K562 (cell line): ENCODE measurements around the gene ZNF587. TPM values are rescaled to one million over a fixed set of nuclear protein-coding genes. Genes with fewer than 3 reads are reported as not detected.

Source experiments
- BCL6 ChIP-seq: fragments of 250-450 bp; sonication (Bioruptor Pico); IDR thresholded peaks from 2 replicates; pipeline ENCODE4 v1.4.0; 2020
- BHLHE40 ChIP-seq: IDR thresholded peaks from 2 replicates; pipeline ENCODE4 v1.6.1; 2011; ENCODE audit warnings: low read length, improper control_type of control experiment
- CTCF ChIP-seq, 3 experiments: IDR thresholded peaks in 2 of 3; conservative IDR thresholded peaks in 1 of 3; 2 replicates each; pipeline ENCODE4 v1.5.1; 2011 to 2012; ENCODE audit warnings: low read length in 3 of 3, mild to moderate bottlenecking in 3 of 3, control low read depth in 2 of 3, improper control_type of control experiment in 1 of 3, inconsistent platforms in 1 of 3, low read depth in 1 of 3, mixed read lengths in 1 of 3, moderate library complexity in 1 of 3; ENCODE audit not compliant: insufficient read depth in 2 of 3
- CXXC5 ChIP-seq: fragments of 250-450 bp; sonication (Bioruptor Pico); IDR thresholded peaks from 2 replicates; pipeline ENCODE4 v1.8.0; 2022; ENCODE audit warnings: inconsistent platforms, mild to moderate bottlenecking, moderate library complexity
- DLX4 ChIP-seq: fragments of 250-450 bp; sonication (Bioruptor Pico); IDR thresholded peaks from 2 replicates; pipeline ENCODE4 v1.6.1; 2021; ENCODE audit warnings: mild to moderate bottlenecking
- ESRRA ChIP-seq: fragments of 450-650 bp; IDR thresholded peaks from 2 replicates; pipeline ENCODE4 v1.6.1; 2014; ENCODE audit warnings: low read depth, mild to moderate bottlenecking, moderate library complexity, borderline replicate concordance
- HINFP ChIP-seq: fragments of 450-650 bp; conservative IDR thresholded peaks from 2 replicates; pipeline ENCODE4 v1.6.1; 2016; ENCODE audit warnings: missing genetic modification characterization, low read depth, mild to moderate bottlenecking, control low read depth, missing compliant biosample characterization
- HSF4 ChIP-seq: fragments of 250-450 bp; sonication (Bioruptor Pico); IDR thresholded peaks from 2 replicates; pipeline ENCODE4 v2.1.2; 2022; ENCODE audit warnings: mild to moderate bottlenecking, moderate library complexity, borderline replicate concordance
- MEIS2 ChIP-seq: fragments of 450-650 bp; IDR thresholded peaks from 2 replicates; pipeline ENCODE4 v1.6.1; 2014; ENCODE audit warnings: mild to moderate bottlenecking; ENCODE audit not compliant: partially characterized antibody
- MYC ChIP-seq, 2 experiments: fragments of 250-450 bp in 1 of 2; sonication (Bioruptor Pico) in 1 of 2; IDR thresholded peaks; 2 replicates each; pipeline versions ENCODE4 v1.5.1 to v1.6.1; 2012 to 2021; ENCODE audit warnings: low read depth in 2 of 2, borderline replicate concordance in 1 of 2, improper control_type of control experiment in 1 of 2, low read length in 1 of 2, mild to moderate bottlenecking in 1 of 2, moderate library complexity in 1 of 2
- POLR2A ChIP-seq: fragments of 450-650 bp; conservative IDR thresholded peaks from 2 replicates; pipeline ENCODE4 v1.6.1; 2016
- POLR2AphosphoS5 ChIP-seq: IDR thresholded peaks from 2 replicates; pipeline ENCODE4 v1.6.1; 2011; ENCODE audit warnings: mild to moderate bottlenecking, low read depth, low read length, moderate library complexity; ENCODE audit not compliant: control insufficient read depth, insufficient read depth
- POLR2H ChIP-seq: IDR thresholded peaks from 2 replicates; pipeline ENCODE4 v1.6.1; 2016; ENCODE audit warnings: missing genetic modification characterization, low read depth, mild to moderate bottlenecking, control low read depth, missing compliant biosample characterization, moderate library complexity
- RCOR1 ChIP-seq, 2 experiments: IDR thresholded peaks; 2 replicates each; pipeline ENCODE4 v1.6.1; 2012; ENCODE audit warnings: low read depth in 2 of 2, low read length in 2 of 2, borderline replicate concordance in 1 of 2, improper control_type of control experiment in 1 of 2
- TFAP4 ChIP-seq: sonication (generic); formaldehyde crosslinking; IDR thresholded peaks from 2 replicates; pipeline ENCODE4 v1.8.0; 2022; ENCODE audit warnings: missing genetic modification reagents, mild to moderate bottlenecking, moderate library complexity, borderline replicate concordance
- ZBTB11 ChIP-seq, 3 experiments: fragments of 200-800 bp in 1 of 3; fragments of 250-450 bp in 1 of 3; fragments of 450-650 bp in 1 of 3; sonication (Bioruptor Pico) in 1 of 3; sonication (Bioruptor generic) in 1 of 3; formaldehyde crosslinking in 1 of 3; IDR thresholded peaks; 2 replicates each; pipeline versions ENCODE4 v1.6.1 to v1.8.0; 2016 to 2022; ENCODE audit warnings: mild to moderate bottlenecking in 2 of 3, missing genetic modification characterization in 2 of 3, missing compliant biosample characterization in 1 of 3, moderate library complexity in 1 of 3
- polyA plus RNA-seq, 8 experiments: library from polyadenylated mRNA; depleted of rRNA in 4 of 8; stranded (reverse) in 5 of 8; unstranded in 3 of 8; fragments of >200 nt; fragmentation: Nextera tagmentation in 2 of 8; fragmentation: Illumina TruSeq in 1 of 8; extraction: Ambion mirVana in 2 of 8; extraction: Trizol in 1 of 8; gene quantifications; 2 replicates each; pipeline versions ENCODE4 v1.2.1 to v1.2.3, GENCODE V29; 2011 to 2014; ENCODE audit warnings: inconsistent platforms in 1 of 8, missing spikeins in 1 of 8
- total RNA-seq, 7 experiments: library from RNA; depleted of rRNA in 6 of 7; stranded (reverse); fragments of >200 nt in 6 of 7; fragmentation: Illumina TruSeq in 2 of 7; extraction: Trizol in 2 of 7; gene quantifications; 2 replicates each; pipeline versions ENCODE4 v1.2.1 to v1.2.3, GENCODE V29; 2011 to 2021; ENCODE audit warnings: low replicate concordance in 1 of 7

ZNF587 gene
- total and polyA plus RNA-seq, 9 of the 15 experiments (the other 6 are each of a cell fraction or from before 2014, with no cell fraction given): 3.2 to 42.0 (median 24.9) TPM

GRCh38 chr19:57819475-57820148 lies 30.0 kb upstream of the ZNF587 start (continued):
- TF ChIP-seq HINFP (tag) (no peak), ZBTB11 (CRISPR knock-in tag; IDR thresholded peaks at IDR 0.05) (peak in 2 of 3 experiments; percentile 50 to 92; a peak in 5 of 6 replicates), HSF4 (CRISPR knock-in tag) (no peak), POLR2H (tag) (peak; percentile 93), CTCF (IDR thresholded peaks at IDR 0.05 in 2 of 3, conservative IDR thresholded peaks at IDR 0.05 in 1 of 3; ENCODE audit: insufficient read depth in 2 of 3, low read depth in 1 of 3, low read length in 3 of 3) (peak in 1 of 3 experiments; percentile 44; a peak in 2 of 6 replicates), ESRRA (peak; percentile 55; the same call in 1 of the 2 replicates), POLR2AphosphoS5 (peak; percentile 63; the same call in 1 of the 2 replicates), DLX4 (CRISPR knock-in tag) (no peak), BHLHE40 (0 out of 2 replicates have a peak, but pooled peaks have one; percentile 32), POLR2A (peak; percentile 89), MEIS2 (peak; percentile 16), TFAP4 (peak; percentile 46; the same call in 1 of the 2 replicates), CXXC5 (CRISPR knock-in tag) (peak; percentile 85), RCOR1 (IDR thresholded peaks at IDR 0.05; ENCODE audit: borderline replicate concordance in 1 of 2, low read depth in 2 of 2, low read length in 2 of 2) (peak in 1 of 2 experiments; percentile 34; a peak in 1 of 4 replicates), BCL6 (CRISPR knock-in tag) (no peak), MYC (IDR thresholded peaks at IDR 0.05; ENCODE audit: low read depth, low read length) (peak; percentile 98), MYC (CRISPR knock-in tag; IDR thresholded peaks at IDR 0.05; ENCODE audit: borderline replicate concordance, low read depth) (peak; percentile 78; the same call in 1 of the 2 replicates)
